Osteocyte (in vitro differentiated cells): ENCODE results near the gene TLK2. TPM values are rescaled to one million over a fixed set of nuclear protein-coding genes. Genes with fewer than 3 reads are reported as not detected.

Experiments used
- DNase-seq: peaks from one replicate; pipeline ENCODE4 v3.0.0; 2021; ENCODE audit warnings: mixed read lengths; ENCODE audit not compliant: unreplicated experiment; ENCODE audit errors: extremely low spot score
- H3K27ac Mint-ChIP-seq: one replicate; pipeline ENCODE4 v1.8.0; 2021; ENCODE audit warnings: mild to moderate bottlenecking, mixed read lengths; ENCODE audit not compliant: unreplicated experiment
- H3K27me3 Mint-ChIP-seq: one replicate; pipeline ENCODE4 v1.8.0; 2021; ENCODE audit warnings: mixed read lengths; ENCODE audit not compliant: unreplicated experiment
- H3K36me3 Mint-ChIP-seq: one replicate; pipeline ENCODE4 v1.8.0; 2021; ENCODE audit warnings: mixed read lengths; ENCODE audit not compliant: unreplicated experiment
- H3K4me1 Mint-ChIP-seq: one replicate; pipeline ENCODE4 v1.8.0; 2021; ENCODE audit warnings: mixed read lengths; ENCODE audit not compliant: unreplicated experiment
- H3K4me3 Mint-ChIP-seq: one replicate; pipeline ENCODE4 v1.8.0; 2021; ENCODE audit warnings: mild to moderate bottlenecking, moderate library complexity, mixed read lengths; ENCODE audit not compliant: unreplicated experiment
- H3K9me3 Mint-ChIP-seq: one replicate; pipeline ENCODE4 v1.8.0; 2021; ENCODE audit warnings: mixed read lengths; ENCODE audit not compliant: unreplicated experiment
- total RNA-seq: library from RNA; stranded (reverse); gene quantifications from 2 replicates; pipeline ENCODE4 v1.2.1, GENCODE V29; 2021
- TF ChIP-seq, protein P1 (sequence below): fragments of 200-600 bp; sonication (generic); IDR thresholded peaks from 2 replicates; pipeline ENCODE4 v1.5.0; 2021; ENCODE audit warnings: antibody characterized with exemption, mild to moderate bottlenecking, moderate library complexity

Gene TLK2
- total RNA-seq, 1 donor from 2014 or later: 51.9 TPM

DNA sequence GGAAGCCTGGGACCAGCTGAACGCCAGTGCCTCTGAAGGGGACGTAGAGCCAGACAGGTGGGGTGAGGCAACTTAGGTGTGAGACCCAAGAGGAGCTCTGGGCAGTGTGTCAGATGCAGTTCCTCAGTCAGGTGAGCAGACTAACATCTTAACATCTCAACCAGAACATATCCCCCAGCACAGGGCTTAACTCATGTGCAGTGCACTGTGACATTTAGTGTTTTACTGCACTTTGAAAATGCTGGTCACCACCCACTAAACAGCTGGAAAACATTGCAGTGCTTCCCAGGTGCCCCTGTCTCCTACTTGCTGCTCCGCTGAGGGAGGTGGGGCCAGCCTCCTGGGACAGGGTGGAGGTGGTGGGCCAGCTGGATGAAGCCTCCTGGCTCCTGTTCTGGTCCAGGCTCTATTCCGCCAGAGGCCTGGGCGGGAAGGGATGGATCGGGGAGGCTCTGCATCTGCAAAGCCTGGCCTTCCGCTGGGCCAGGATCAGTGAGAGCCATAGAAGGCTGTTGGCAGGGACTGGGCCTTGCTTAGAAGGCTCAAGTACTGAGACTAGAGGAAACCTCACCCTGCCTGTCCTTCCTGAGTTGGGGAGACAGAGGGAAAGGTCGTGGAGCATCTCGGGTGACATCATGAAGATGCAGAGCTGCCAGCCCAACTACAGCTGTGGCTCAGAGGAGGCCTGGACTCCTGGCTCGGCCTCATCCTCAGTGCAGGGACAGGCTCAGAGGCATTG, 141.0 kb downstream of the TLK2 start:
- TF ChIP-seq, protein P1, sequence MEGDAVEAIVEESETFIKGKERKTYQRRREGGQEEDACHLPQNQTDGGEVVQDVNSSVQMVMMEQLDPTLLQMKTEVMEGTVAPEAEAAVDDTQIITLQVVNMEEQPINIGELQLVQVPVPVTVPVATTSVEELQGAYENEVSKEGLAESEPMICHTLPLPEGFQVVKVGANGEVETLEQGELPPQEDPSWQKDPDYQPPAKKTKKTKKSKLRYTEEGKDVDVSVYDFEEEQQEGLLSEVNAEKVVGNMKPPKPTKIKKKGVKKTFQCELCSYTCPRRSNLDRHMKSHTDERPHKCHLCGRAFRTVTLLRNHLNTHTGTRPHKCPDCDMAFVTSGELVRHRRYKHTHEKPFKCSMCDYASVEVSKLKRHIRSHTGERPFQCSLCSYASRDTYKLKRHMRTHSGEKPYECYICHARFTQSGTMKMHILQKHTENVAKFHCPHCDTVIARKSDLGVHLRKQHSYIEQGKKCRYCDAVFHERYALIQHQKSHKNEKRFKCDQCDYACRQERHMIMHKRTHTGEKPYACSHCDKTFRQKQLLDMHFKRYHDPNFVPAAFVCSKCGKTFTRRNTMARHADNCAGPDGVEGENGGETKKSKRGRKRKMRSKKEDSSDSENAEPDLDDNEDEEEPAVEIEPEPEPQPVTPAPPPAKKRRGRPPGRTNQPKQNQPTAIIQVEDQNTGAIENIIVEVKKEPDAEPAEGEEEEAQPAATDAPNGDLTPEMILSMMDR: no peak
- Mint-ChIP-seq H3K4me1 (peaks cover 32% of the 10 kb centered on the region), H3K27ac (no peak overlapping the region), H3K9me3 (no peaks in the 10 kb centered on the region), H3K4me3 (no peak overlapping the region), H3K27me3 (no peaks in the 10 kb centered on the region), H3K36me3 (peaks cover 6% of the 10 kb centered on the region)
- DNase-seq: no peak

DNA sequence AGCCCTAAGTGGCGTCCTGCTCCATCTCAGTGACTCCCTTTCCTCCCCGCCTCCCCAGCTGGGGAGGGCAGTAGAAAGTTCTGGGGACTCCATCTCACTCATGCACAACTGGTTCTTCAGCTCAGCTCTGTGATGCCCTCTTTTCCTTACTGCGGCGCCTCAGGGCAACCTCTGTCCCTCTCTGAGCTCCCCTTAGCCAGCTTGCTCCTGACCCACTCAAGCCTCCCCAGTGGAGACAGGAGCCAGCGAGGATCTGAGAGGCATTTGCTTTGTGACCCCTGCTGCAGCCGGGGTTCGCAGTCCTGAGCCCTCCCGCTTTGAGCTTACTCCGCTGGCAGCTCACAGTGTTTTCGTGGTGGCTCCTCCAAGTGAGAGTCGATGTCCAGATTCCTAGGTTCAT, 142.6 kb downstream of the TLK2 start:
- H3K27me3 Mint-ChIP-seq: no peaks in the 10 kb centered on the region
- H3K9me3 Mint-ChIP-seq: no peaks in the 10 kb centered on the region
- H3K4me3 Mint-ChIP-seq: no peak overlapping the region
- no peak for DNase-seq
- peaks cover 33% of the 10 kb centered on the region for H3K4me1 Mint-ChIP-seq
- H3K27ac Mint-ChIP-seq: no peak overlapping the region
- TF ChIP-seq, protein P1: no peak
- H3K36me3 Mint-ChIP-seq: peaks cover 4% of the 10 kb centered on the region

DNA sequence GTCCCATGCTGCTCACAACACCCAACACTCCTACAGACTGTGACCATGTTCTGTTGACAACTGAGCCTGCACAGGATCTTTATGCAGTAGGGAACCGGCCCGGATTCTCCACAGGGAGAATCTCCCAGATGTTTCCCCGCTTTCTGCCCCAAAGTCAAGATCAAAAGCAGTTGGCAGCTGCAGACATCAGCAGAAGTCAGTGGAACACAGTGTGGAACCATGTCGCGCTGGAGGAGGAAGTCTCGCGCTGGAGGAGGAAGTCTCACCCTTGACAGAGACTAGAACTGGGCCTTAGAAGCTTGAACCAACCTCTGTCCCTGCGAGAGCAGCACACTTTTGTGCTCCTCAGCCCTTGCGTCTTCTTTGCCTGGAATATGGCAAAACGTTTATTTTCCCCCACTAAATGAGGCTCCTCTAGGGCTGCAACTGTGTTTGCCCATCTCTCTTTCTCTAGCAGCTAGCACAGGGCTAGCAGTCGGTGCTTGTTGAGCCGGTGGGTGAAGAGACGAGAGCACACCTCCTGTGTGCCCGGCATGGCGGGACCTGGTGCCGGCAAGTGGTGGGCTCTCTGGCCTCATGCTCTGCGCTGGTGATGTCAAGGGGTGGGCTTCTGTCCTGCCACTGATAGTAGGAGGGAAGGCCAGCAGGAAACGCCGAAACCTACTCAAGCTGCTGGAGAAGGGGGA, 146.7 kb downstream of the TLK2 start:
- H3K9me3 Mint-ChIP-seq: no peaks in the 10 kb centered on the region
- peaks cover 4% of the 10 kb centered on the region for H3K36me3 Mint-ChIP-seq
- TF ChIP-seq, protein P1: no peak
- H3K4me3 Mint-ChIP-seq: no peak overlapping the region
- peak overlapping the region; percentile 86 for H3K27ac Mint-ChIP-seq
- DNase-seq: no peak
- H3K27me3 Mint-ChIP-seq: no peaks in the 10 kb centered on the region
- peaks cover 36% of the 10 kb centered on the region for H3K4me1 Mint-ChIP-seq

DNA sequence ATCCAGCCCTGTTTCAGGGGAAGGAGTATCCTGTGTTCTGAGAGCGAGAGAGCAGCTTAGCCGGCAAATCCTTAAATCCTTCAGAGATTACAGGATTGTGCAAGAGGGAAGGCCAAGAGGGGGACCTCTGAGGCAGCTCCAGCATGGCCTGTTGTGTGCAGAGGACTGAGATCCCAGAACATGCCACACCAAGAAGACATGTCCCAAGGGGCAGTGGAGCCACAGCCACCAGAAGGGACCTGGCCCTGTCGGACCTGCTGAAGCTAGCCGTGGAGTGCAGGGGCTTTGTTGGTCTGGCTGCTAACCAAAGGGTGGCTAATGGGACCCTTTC, 147.2 kb downstream of the TLK2 start:
- peak overlapping the region; percentile 86 for H3K27ac Mint-ChIP-seq
- H3K36me3 Mint-ChIP-seq: peaks cover 4% of the 10 kb centered on the region
- no peak for DNase-seq
- peak overlapping the region; percentile 63 for H3K4me3 Mint-ChIP-seq
- TF ChIP-seq, protein P1: no peak
- no peaks in the 10 kb centered on the region for H3K27me3 Mint-ChIP-seq
- no peaks in the 10 kb centered on the region for H3K9me3 Mint-ChIP-seq
- peaks cover 41% of the 10 kb centered on the region for H3K4me1 Mint-ChIP-seq

DNA sequence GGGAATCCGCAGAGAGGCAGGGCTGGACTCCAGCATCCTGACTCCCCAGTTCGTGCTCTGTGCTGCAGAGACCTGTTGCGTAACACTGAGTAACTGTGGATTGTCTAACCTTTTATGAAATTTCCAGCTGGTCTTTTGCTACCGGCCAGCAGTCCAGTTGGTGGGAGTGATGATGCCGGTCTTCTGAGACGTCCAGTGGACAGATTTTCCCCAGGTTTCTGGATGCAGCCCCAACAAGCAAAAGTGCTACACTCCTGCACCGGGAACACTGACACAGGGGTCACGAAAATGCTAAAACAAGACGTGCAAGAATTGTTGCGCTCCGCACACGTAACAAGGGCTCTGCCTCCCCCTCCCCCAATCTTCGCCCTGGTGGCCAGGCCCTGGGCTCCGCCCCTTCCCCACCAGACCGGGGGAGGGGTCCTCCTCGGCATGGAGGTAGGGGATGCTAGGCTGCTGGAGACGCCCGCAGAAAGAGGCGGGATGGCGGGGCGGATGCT, 148.1 kb downstream of the TLK2 start:
- Mint-ChIP-seq H3K27ac (peak overlapping the region; percentile 89), H3K9me3 (no peaks in the 10 kb centered on the region), H3K27me3 (no peaks in the 10 kb centered on the region), H3K36me3 (peaks cover 4% of the 10 kb centered on the region), H3K4me1 (peaks cover 48% of the 10 kb centered on the region), H3K4me3 (peak overlapping the region; percentile 95)
- TF ChIP-seq, protein P1: no peak
- DNase-seq: no peak
